CD1c-positive myeloid dendritic cell (primary cell): Measurements from ENCODE around the gene PLA2G1B.

ENCODE experiments used
- DNase-seq: peaks from one replicate; pipeline ENCODE4 v3.0.0-alpha.2; 2016; ENCODE audit errors: extremely low spot score

PLA2G1B gene

DNA sequence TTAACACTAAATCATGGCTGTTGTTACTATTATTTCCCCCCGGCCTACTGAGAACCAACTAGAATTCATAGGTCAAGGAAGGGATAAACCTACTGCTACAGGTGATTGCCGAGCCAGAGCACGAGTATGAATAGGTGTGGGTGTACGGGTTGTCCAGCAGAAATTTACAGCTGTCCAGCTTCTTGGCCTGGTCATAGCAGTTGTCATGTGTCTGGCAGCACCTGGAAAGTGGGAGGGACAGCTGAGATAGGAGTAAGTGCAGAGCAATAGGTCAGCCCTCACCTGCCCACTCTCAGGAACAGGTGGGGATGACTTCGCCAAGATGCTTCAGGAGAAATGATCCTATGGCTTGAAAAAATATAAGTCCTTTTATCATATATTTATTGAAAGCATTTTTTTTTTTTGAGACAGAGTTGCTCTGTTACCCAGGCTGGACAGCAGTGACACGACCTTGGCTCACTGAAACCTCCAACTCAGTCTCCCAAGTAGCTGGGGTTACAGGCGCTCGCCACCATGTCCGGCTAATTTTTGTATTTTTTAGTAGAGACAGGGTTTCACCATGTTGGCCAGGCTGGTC, 2.6 kb downstream of the PLA2G1B start:
- no peak for DNase-seq

DNA sequence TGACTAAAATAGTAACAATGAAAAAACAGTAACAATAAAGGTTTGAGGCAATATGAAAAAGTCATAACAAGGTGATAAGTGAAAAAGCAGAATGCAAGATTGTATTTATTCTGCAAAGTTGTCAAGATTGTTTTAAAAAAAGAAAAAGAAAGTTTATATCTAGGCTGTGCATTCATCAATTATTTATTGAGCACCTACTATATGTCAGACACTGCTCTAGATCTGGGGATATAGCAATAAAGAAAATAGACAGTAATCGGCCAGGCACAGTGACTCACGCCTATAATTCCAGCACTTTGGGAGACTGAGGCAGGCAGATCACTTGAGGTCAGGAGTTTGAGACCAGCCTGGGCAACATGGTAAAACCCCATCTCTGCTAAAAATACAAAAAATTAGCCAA, 3.8 kb downstream of the PLA2G1B start:
- no peak for DNase-seq

DNA sequence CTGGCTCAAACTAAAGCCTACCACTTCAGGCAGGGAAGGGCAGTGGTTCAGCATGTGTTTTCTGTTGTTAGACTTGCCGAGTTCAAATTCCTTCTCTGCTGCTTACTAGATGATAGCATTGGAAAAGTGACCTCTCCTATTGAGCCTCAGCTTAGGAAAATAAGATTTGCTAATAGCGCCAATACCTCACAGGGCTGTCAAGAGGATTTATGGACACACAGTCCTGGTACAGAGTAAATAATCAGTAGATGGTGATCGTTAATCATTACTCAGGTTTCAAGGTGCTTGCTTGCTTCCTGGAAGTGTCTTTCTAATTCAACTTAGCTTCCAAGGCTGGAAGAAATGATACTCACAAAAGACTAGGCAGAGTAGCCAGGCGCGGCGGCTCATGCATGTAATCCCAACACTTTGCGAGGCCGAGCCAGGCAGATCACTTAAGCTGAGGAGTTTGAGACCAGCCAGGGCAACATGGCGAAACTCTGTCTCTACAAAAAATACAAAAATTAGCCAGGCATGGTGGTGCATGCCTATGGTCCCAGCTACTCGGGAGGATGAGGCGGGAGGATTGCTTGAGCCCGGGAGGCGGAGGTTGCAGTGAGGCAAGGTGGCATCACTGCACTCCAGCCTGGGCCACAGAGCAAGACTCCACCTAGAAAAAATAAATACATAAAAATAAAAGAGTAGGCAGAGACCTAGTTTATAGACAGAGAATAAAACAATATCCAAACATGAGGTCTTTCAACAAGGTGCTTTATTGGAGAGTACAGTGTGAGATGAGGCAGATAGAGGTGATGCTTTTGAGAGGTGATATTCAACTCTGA, 6.0 kb downstream of the PLA2G1B start:
- DNase-seq, result no peak

DNA sequence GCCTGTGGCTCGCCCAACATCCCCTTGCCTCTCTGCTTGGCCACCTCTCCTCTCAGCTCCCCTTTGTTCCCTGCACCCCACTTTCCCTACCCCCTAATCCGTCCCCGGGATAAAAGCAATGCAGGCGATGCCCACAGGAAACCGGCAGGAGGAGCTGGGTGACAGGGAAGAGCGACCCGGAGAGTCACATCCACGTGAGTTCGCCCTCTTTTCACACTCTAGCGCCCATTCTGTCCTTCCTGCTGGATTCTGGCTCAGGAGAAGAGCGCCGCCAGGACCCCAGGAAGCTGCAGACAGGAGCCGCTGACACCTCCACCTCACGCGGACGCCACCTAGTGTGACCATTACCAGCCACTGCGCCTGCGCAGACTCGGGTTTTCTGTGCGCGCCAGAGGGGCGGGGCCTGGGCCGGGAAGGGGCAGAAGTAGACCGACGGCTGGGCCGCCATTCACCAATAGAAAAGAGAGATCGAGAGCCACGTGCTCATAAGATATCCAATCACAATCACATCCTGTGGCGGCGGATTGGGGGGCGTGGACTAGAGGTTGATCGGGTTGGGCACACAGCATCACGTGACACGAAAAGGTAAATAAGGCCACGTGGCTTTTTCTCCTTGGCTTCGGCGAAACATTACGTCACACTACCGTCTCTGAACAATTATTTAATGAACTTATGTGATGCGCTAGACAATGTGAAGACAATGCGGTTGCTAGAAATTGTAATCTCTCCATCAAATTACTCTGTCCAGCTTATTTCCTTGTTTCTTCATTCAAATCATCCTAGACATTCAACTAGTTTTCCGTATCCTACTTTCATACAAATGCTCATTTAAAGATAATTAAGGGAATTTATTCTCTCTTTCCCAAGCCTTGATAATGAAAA, 10.1 kb downstream of the PLA2G1B start:
- peak; percentile 100 for DNase-seq

DNA sequence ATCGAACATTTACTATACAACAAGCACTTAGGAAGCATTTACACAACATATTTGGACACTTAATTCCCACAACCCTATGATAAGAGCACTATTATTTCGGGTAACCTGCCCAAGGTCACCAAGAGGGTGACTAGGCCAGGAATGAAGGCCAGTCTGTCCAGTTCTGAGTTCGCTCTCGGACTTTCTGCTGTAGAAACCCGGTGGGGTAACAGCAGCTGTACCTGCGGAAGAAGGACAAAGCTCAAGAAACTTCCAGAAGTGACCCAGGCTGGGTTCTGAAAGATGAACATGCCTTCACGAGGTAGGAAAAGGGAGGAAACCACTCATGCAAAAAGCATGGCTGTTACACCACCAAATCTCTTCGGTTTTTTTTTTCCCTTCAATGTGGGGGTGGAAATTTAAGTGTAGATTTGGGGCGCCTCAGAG, 10.8 kb downstream of the PLA2G1B start:
- peak; percentile 3 for DNase-seq

DNA sequence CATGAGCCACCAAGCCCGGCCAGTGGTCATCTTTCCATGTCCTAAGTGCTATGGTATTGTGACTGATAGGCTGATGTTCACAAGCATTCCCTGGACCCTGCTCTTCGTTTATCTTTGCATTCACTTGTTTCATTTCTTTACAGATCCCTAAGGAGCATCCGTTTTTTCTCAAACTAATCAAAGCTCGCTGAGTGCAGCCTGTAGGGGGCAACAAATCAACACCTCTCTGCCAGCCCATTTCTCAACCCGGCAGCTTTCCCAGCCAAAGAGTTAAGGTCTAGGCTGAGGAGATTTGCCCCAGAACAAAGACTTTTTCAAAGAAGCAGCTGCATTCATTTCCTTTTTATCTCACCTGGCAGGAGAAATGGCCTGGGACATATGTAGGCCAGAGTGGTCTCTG, 13.4 kb downstream of the PLA2G1B start:
- no peak for DNase-seq

DNA sequence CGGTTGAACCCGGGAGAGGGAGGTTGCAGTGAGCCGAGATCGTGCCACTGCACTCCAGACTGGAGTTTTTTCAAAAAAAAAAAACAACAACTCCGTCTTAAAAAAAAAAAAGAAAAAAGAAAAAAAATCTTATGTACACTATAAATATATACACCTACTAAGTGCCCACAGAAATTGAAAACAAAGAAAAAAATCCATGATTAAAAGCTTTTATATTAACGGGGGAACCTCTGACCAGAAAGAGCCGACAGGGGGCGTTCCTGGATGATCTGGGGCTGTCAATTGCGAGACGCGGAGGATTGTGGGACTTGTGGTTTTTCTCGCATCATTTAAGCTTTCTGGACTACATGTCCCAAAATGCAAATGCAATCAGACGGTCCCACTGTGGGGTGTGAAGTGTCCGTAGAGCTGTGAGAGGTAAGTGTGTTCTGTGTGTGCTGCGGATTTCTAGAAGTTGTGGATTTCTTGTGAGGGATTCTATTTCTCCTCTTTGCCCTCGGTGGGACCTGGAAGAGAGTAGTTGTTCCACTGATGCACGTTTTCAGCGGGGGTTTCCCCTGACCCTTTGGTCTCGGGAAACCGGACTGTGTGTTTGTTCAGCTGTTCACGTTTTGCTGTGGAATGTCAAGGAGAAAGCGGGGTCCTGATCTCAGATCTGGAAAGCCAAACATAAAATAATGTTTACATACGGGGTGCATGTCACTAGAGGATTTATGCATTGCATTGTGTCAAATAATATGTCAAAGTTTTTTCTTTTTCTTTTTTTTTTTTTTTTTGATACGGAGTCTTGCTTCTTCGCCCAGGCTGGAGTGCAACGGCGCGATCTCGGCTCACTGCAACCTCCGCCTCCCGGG, 25.4 kb downstream of the PLA2G1B start, which contains the start of gene SIRT4:
SIRT4 (plus strand) TSS at position 360 of the 854 bp plus-strand sequence. CDS start 1,241 bp downstream, outside the sequence.
- DNase-seq, result peak; percentile 96

DNA sequence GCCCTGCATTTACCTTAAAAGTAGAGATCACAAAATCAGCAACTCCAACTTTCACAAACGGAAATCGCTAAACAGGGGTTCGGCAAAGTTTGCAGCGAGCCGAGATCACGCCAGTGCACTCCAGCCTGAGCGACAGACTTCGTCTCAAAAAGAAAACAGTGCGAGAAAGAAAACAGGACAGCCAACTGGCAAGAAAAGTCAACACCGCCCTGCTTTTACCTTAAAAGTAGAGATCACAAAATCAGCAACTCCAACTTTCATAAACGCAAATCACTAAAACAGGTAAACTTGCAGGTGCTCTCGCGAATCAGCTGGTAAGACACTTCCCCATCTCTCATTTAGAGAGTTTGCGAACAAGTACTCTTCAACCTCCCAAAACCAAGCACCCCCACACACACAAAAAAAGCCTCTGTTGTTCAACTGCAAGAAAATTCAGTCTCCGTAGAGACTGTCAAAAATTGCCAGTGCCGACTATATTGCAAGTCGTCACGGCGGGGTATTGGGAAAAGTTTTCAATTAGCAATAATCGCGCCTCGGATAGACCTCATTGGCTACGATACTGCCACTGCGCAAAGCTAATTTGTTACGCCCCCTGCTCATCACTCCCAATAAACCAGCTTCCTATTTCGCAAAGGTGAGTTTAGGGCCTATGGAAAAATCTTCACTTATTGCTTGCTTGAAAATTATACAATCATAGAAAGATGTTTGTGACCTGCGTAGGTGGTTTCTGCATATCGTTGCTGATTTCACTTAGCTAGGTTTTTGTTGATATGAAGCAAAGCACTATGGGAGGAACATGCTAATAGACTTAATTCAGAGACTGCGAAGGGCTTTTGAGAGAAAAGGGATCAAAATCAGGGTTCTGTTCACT, 34.7 kb downstream of the PLA2G1B start, which contains the start of gene RNU4-1:
RNU4-1 (minus strand) TSS at position 577 of the 871 bp plus-strand sequence.
- DNase-seq, result peak; percentile 96

DNA sequence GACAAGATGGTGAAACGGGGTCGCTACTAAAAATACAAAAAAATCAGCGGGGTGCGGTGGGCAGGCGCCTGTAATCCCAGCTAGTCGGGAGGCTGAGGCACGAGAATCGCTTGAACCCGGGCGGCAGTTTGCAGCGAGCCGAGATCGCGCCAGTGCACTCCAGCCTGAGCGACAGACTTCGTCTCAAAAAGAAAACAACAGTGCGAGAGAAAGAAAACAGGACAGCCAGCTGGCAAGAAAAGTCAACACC, 35.2 kb downstream of the PLA2G1B start:
- no peak for DNase-seq

DNA sequence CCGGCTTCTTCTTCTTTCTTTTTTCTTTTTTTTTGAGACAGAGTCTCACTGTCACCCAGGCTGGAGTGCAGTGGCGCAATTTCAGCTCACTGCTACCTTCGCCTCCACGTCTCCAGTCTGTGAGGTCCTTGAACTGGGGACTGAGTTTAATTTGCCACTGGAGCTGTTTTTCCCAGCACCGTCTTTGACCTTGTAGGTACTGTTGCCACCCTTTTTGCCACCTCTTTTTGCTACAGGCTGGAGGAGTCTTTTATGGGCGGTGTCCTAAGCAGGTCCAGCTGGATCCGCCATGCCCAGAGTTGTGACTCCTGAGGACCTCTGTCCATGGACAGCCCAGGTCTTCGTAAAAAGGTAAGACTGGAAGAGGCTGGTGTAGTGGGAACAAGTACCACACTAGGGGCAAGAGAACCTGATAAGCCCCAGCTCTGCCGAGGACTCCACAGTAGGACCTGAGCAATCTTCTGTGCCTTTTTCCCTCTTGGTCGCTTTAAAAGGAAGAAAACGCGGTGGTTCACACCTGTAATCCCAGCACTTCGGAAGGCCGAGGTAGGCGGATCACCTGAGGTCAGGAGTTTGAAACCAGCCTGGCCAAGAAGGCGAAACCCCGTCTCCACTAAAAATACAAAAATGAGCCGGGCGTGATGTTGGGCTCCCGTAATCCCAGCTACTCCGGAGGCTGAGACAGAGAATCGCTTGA, 36.8 kb downstream of the PLA2G1B start:
- DNase-seq, result peak; percentile 58

DNA sequence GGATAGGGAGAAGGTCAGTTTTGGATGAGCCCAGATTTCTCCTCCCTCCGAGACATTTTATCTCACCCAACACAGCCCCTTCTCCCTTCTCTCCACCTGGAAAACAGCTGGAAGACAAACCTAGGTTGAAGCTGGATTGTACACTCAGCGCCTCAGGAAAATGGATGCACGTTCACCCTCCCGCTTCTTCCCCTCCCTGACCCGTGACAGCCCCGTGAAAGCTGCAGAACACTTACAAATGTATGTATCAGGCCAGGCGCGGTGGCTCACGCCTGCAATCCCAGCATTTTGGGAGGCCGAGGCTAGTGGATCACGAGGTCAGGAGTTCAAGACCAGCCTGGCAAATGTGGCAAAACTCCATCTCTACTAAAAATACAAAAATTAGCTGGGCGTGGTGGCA, 40.1 kb downstream of the PLA2G1B start:
- no peak for DNase-seq

DNA sequence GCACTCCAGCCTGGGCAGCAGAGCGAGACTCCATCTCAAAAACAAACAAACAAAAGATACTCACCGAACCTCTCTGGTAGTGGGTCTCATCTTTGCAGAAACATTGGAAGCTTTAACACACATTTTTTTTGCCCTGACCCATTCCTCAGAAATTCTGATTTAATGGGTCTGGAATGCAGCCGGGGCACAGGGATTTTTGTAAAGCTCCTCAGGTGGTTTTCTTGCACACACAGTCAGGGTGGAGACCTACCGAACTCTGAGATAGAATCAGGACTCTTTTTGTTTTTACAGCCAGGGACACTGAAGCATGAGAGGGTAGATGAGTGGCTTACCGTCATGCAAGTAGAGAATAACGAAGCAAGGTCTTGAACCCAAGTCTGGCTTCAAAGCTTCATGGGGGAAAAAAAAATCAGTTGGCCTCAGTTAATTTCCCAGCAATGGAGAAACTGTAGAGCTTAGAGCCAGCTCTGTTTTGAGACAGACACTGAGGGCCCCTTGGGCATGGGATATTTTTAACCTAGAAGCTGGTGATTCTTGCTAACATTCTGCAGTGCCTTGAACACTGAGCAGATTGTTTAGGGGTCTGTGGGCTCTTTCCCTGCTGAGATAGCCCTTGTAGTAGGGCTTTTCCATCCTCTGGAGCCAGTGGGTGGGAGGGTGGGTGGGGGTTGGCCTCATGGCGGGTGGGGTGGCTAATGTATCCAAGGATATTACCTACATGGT, 40.6 kb downstream of the PLA2G1B start:
- no peak for DNase-seq

DNA sequence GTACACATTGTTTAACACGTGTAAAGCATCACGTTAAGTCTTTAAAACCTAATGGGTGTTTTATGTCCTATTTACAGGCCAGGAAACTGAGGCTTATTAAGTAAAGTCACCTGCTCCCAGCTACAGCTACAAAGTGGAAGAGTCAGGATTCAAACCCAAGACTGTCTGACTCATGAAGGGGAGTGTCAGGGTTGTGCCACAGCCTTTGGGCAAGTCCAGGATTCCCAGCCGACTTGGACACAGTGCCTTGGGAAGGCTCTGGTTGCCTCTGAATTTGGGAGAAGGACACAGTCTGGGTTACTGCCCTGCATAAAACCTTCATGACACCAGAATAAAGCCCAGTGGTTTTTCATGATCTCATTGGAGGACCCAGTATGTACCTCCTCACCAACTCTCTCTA, 43.2 kb downstream of the PLA2G1B start:
- DNase-seq, result no peak

DNA sequence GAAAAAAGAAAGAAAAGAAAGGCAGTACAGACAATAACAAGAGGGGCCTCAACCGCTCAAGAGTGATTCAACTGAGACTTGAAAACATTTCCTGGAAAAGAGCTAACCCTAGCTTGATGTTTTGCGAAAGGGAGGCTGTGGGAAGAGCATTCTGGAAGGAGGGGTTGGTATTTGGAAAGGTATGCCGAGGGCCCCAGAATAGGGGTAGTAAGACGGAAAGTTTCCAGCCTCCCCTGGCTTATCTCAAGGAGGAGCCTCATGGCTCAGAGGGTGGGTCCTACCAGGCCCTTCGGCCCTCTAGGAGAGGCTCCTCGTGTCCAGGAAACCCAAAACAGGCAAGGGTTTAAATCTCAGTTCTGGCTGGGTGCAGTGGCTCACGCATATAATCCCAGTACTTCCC, 44.3 kb downstream of the PLA2G1B start:
- no peak for DNase-seq

DNA sequence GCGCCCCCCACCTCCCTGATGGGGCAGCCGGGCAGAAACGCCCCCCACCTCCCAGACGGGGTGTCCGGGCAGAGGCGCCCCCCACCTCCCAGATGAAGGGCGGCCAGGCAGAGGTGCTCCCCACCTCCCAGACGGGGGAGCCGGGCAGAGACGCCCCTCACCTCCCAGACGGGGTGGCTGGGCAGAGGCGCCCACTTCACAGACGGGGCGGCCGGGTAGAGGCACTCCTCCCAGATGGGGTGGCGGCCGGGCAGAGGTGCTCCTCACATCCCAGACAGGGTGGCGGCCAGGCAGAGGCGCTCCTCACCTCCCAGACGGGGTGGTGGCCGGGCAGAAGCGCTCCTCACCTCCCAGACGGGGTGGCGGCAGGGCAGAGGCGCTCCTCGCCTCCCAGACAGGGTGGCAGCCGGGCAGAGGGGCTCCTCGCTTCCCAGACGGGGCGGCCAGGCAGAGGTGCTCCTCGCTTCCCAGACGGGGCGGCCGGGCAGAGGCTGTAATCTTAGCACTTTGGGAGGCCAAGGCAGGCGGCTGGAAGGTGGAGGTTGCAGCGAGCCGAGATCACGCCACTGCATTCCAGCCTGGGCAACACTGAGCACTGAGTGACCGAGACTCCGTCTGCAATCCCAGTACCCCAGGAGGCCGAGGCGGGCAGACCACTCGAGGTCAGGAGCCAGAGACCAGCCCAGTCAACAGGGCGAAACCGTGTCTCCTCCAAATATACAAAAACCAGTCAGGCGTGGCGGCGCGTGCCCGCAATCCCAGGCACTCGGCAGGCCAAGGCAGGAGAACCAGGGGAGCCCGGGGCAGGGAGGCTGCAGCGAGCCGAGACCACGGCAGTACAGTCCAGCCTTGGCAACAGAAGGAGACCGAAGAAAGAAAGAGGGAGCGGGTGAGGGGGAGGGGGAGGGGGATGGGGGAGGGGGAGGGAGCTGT, 49.2 kb downstream of the PLA2G1B start:
- no peak for DNase-seq

DNA sequence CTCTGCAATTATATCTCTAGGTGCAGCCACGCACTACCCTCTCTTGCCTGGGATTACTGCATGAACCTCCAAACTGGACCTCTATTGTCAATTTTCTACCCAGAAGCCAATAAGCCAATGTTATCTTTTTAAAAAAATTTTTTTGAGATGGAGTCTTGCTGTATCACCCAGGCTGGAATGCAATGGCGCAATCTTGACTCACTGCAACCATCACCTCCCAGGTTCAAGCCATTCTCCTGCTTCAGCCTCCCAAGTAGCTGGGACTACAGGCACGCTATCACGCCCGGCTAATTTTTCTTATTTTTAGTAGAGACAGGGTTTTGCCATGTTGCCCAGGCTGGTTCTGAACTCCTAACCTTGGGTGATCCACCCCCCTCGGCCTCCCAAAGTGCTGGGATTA, 50.8 kb downstream of the PLA2G1B start:
- no peak for DNase-seq
